Ascending aorta (tissue), 2 donors: ENCODE data around the gene PGLYRP1. TPM values are rescaled to one million over a fixed set of nuclear protein-coding genes. Genes with fewer than 3 reads are reported as not detected.

Source experiments
- DNase-seq, 2 donors: peaks; one replicate each; pipeline ENCODE4 v3.0.0-alpha.2; 2019; ENCODE audit warnings: low spot score in 2 of 2
- H3K27ac ChIP-seq, 2 donors: fragments of 200-600 bp; sonication (generic); one replicate each; pipeline ENCODE4 v1.5.1; 2016 to 2017; ENCODE audit warnings: mild to moderate bottlenecking in 1 of 2
- H3K27me3 ChIP-seq: fragments of 200-600 bp; sonication (generic); one replicate; pipeline ENCODE4 v1.5.1; 2017
- H3K36me3 ChIP-seq, 2 donors: fragments of 200-600 bp; sonication (generic); one replicate each; pipeline ENCODE4 v1.5.1; 2016
- H3K4me1 ChIP-seq, 2 donors: fragments of 200-600 bp; sonication (generic); one replicate each; pipeline ENCODE4 v1.5.1; 2016 to 2017; ENCODE audit warnings: mild to moderate bottlenecking in 1 of 2
- H3K4me3 ChIP-seq, 2 donors: fragments of 200-600 bp; sonication (generic); one replicate each; pipeline ENCODE4 v1.5.1; 2016 to 2017; ENCODE audit warnings: mild to moderate bottlenecking in 1 of 2
- H3K9me3 ChIP-seq, 2 donors: fragments of 200-600 bp; sonication (generic); one replicate each; pipeline ENCODE4 v1.5.1; 2016
- CTCF ChIP-seq, 3 experiments: fragments of 200-600 bp in 2 of 3; fragments of 450-650 bp in 1 of 3; sonication (generic) in 2 of 3; IDR thresholded peaks; one replicate each; pipeline ENCODE4 v1.5.1; 2016 to 2019; ENCODE audit warnings: antibody characterized with exemption in 3 of 3, mild to moderate bottlenecking in 1 of 3, moderate library complexity in 1 of 3
- intact Hi-C: fragments of 100-400 bp; cut with DNase I; formaldehyde crosslinking; loops from one replicate; pipeline ENCODE4 v1.15.1; 2023
- total RNA-seq: library from RNA; depleted of rRNA; stranded (reverse); fragments of >200 nt; gene quantifications from one replicate; pipeline ENCODE4 v1.1.0, GENCODE V29; 2016

Gene PGLYRP1
- not detected for total RNA-seq

- no peak within 1 kb of the TSS for H3K4me3 ChIP-seq
- peaks cover 7% of the 10 kb centered on the region for H3K27me3 ChIP-seq
- no peaks in the 10 kb centered on the region for H3K4me1 ChIP-seq
- no peak within 1 kb of the TSS for H3K27ac ChIP-seq
- intact Hi-C loops = no loop called here
- peak in 1 of 2 donors; percentile 59 for DNase-seq
- no peaks in the 10 kb centered on the region for H3K9me3 ChIP-seq
- TF ChIP-seq CTCF (IDR thresholded peaks at IDR 0.05) = no peak
- H3K36me3 ChIP-seq = no peaks in the 10 kb centered on the region
Measured at GRCh38 chr19:46022431-46023310, at the start of gene PGLYRP1. PGLYRP1 (minus strand) TSS chr19:46023053; CDS start chr19:46023021, 32 bp downstream.

GRCh38 chr19:46069806-46070341 lies 47.0 kb upstream of the PGLYRP1 start:
- no peaks in the 10 kb centered on the region for H3K36me3 ChIP-seq
- no peak for TF ChIP-seq CTCF (IDR thresholded peaks at IDR 0.05)
- no peak overlapping the region for H3K4me3 ChIP-seq
- H3K27ac ChIP-seq = no peak overlapping the region
- DNase-seq = no peak
- H3K27me3 ChIP-seq = no peaks in the 10 kb centered on the region
- H3K9me3 ChIP-seq = no peaks in the 10 kb centered on the region
- intact Hi-C loops = no loop called here
- no peaks in the 10 kb centered on the region for H3K4me1 ChIP-seq

DNA sequence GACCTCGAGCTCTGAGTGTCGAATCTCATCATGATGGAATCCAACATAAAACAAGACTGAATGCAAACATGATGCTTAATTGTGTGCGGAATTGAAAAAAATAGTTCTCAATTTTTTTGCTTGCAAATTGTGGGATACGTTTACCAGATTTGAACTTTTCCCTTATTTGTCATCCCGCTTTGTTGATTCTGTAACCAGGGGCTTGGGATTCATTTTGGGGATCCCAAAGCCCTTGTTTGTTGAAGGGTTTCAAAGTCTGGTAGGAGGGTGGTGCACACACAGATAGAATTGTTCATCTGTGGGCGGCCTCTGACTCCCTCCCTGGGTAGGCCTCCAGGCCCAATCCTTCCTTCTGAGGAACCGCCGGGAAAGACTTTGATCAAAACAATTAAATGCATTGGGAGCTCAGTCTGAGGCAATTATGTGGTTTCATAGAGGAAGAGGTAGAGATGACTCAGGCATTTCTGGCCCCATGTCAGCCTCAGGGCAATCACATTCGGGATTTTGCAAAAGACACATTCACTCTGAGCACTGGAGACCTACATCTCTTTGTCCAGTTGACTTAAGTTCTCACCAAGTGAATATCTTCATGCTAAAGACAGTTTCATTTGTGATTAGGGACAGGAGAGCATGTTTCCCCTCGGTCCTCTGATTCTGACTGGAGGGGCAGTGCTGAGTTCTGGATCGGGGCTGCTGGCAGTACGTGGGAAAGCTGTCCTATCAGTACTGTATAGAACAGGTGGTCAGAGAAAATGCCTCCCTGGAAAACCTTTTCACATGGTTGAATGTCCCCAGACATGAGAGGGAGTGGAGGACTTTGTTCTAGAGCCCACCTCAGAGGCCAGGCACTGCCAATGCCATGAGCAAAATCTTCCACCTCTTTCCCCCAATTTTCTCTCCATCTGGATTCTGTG lies 45.7 kb upstream of the PGLYRP1 start:
- intact Hi-C loops = no loop called here
- no peak overlapping the region for H3K4me3 ChIP-seq
- no peak for DNase-seq
- no peak for TF ChIP-seq CTCF (IDR thresholded peaks at IDR 0.05)
- H3K27me3 ChIP-seq = no peaks in the 10 kb centered on the region
- no peaks in the 10 kb centered on the region for H3K36me3 ChIP-seq
- H3K4me1 ChIP-seq = no peaks in the 10 kb centered on the region
- no peak overlapping the region for H3K27ac ChIP-seq
- no peaks in the 10 kb centered on the region for H3K9me3 ChIP-seq

GRCh38 chr19:46067691-46068090 lies 44.8 kb upstream of the PGLYRP1 start:
- no peaks in the 10 kb centered on the region for H3K4me1 ChIP-seq
- H3K4me3 ChIP-seq = no peak overlapping the region
- no peak for TF ChIP-seq CTCF (IDR thresholded peaks at IDR 0.05)
- H3K36me3 ChIP-seq = no peaks in the 10 kb centered on the region
- DNase-seq = no peak
- H3K9me3 ChIP-seq = no peaks in the 10 kb centered on the region
- no peaks in the 10 kb centered on the region for H3K27me3 ChIP-seq
- intact Hi-C loops = no loop called here
- no peak overlapping the region for H3K27ac ChIP-seq

- intact Hi-C loops = no loop called here
- no peak for DNase-seq
- no peaks in the 10 kb centered on the region for H3K4me1 ChIP-seq
- TF ChIP-seq CTCF (IDR thresholded peaks at IDR 0.05) = no peak
- H3K27ac ChIP-seq = no peak overlapping the region
- H3K36me3 ChIP-seq = no peaks in the 10 kb centered on the region
- H3K9me3 ChIP-seq = no peaks in the 10 kb centered on the region
- no peaks in the 10 kb centered on the region for H3K27me3 ChIP-seq
- no peak overlapping the region for H3K4me3 ChIP-seq
Measured at GRCh38 chr19:46066471-46066870, 43.6 kb upstream of the PGLYRP1 start.
